Purkinje cell (primary cell): ENCODE data around the gene PEX3. TPM values are rescaled to one million over a fixed set of nuclear protein-coding genes. Genes with fewer than 3 reads are reported as not detected.

Experiments used
- polyA plus RNA-seq: library from polyadenylated mRNA; unstranded; fragments of >200 nt; fragmentation: Nextera tagmentation; gene quantifications from 2 replicates; pipeline ENCODE4 v1.2.1, GENCODE V29; 2014

The PEX3 gene
- polyA plus RNA-seq, result 62.2 and 90.2 TPM in 2 replicates

GRCh38 chr6:143450453-143451371 is at the start of gene PEX3, which contains the start of gene ADAT2:
TSS of gene PEX3 (plus strand) at chr6:143450805. CDS start at chr6:143451043, 238 bp downstream.
TSS of gene ADAT2 (minus strand) at chr6:143450695. CDS start at chr6:143450658, 37 bp downstream.

GRCh38 chr6:143510991-143511891 is 60.6 kb downstream of the PEX3 start, which contains the start of gene FUCA2:
TSS of gene FUCA2 (minus strand) at chr6:143511720. CDS start at chr6:143511634, 86 bp downstream.

Other genes starting within 250 kb of the PEX3 start
- gene ADAT2, start 110 bp upstream of the PEX3 start, polyA plus RNA-seq, result 3.3 and 3.8 TPM in 2 replicates
- gene FUCA2, start 60.9 kb downstream of the PEX3 start, polyA plus RNA-seq, result 33.7 and 40.3 TPM in 2 replicates
- gene PHACTR2, start 227.2 kb downstream of the PEX3 start, polyA plus RNA-seq, result 121 and 168 TPM in 2 replicates